Activated B cell treated with CpG ODN at 0.5 μM for 24 hours (primary cell): ENCODE measurements around the gene SEC16B. TPM values are rescaled to one million over a fixed set of nuclear protein-coding genes. Genes with fewer than 3 reads are reported as not detected.

Experiments
- ATAC-seq: fragments of 200-7000 bp; cut with Tn5 transposase; one replicate; pipeline ENCODE4 v1.10.0; 2021; ENCODE audit warnings: low read depth, mild to moderate bottlenecking, moderate library complexity
- CTCF ChIA-PET: fragments of 350-600 bp; sonication (Branson Sonifier 250); formaldehyde crosslinking; loops from one replicate; lab custom pipeline; 2021; ENCODE audit warnings: antibody characterized with exemption; lab: Charles Lee
- POLR2A ChIA-PET: fragments of 350-600 bp; sonication (Branson Sonifier 250); formaldehyde crosslinking; loops from one replicate; lab custom pipeline; 2021; ENCODE audit warnings: antibody characterized with exemption; lab: Charles Lee
- DNase-seq: peaks from one replicate; pipeline ENCODE4 v3.0.0; 2022
- H3K27ac Mint-ChIP-seq: one replicate; pipeline ENCODE4 v1.8.0; 2020; ENCODE audit warnings: mixed read lengths
- H3K27me3 Mint-ChIP-seq: one replicate; pipeline ENCODE4 v1.8.0; 2021; ENCODE audit warnings: mixed read lengths
- H3K36me3 Mint-ChIP-seq: one replicate; pipeline ENCODE4 v1.8.0; 2021; ENCODE audit warnings: low read depth, mixed read lengths
- H3K4me1 Mint-ChIP-seq: one replicate; pipeline ENCODE4 v1.8.0; 2021; ENCODE audit warnings: mixed read lengths
- H3K4me3 Mint-ChIP-seq: one replicate; pipeline ENCODE4 v1.8.0; 2020; ENCODE audit warnings: mild to moderate bottlenecking, mixed read lengths
- H3K9me3 Mint-ChIP-seq: one replicate; pipeline ENCODE4 v1.8.0; 2020; ENCODE audit warnings: mixed read lengths
- CTCF ChIP-seq: fragments of 200-600 bp; IDR thresholded peaks from one replicate; pipeline ENCODE4 v1.8.0; 2022; ENCODE audit warnings: antibody characterized with exemption, mild to moderate bottlenecking
- intact Hi-C: fragments of 100-400 bp; cut with micrococcal nuclease; formaldehyde crosslinking; loops from one replicate; pipeline ENCODE4 v1.15.1; 2024
- total RNA-seq: library from RNA; stranded (reverse); gene quantifications from 2 replicates; pipeline ENCODE4 v1.2.3, GENCODE V29; 2022

Gene SEC16B
- total RNA-seq, 1 donor from 2014 or later = not detected

GRCh38 chr1:177935638-177936415, 34.0 kb downstream of the SEC16B start:
- intact Hi-C loops = no loop called here
- CTCF ChIA-PET = no interaction called here
- Mint-ChIP-seq H3K4me1 (no peaks in the 10 kb centered on the region), H3K4me3 (no peak overlapping the region), H3K9me3 (no peaks in the 10 kb centered on the region), H3K27ac (no peak overlapping the region), H3K27me3 (no peaks in the 10 kb centered on the region), H3K36me3 (no peaks in the 10 kb centered on the region)
- TF ChIP-seq CTCF = no peak
- POLR2A ChIA-PET = no interaction called here
- no peak for ATAC-seq
- DNase-seq = no peak

- intact Hi-C loops = no loop called here
- H3K36me3 Mint-ChIP-seq = no peaks in the 10 kb centered on the region
- H3K9me3 Mint-ChIP-seq = no peaks in the 10 kb centered on the region
- no peaks in the 10 kb centered on the region for H3K4me1 Mint-ChIP-seq
- no peak for TF ChIP-seq CTCF
- ATAC-seq = no peak
- CTCF ChIA-PET = no interaction called here
- DNase-seq = no peak
- POLR2A ChIA-PET = no interaction called here
- no peaks in the 10 kb centered on the region for H3K27me3 Mint-ChIP-seq
- H3K4me3 Mint-ChIP-seq = no peak overlapping the region
- no peak overlapping the region for H3K27ac Mint-ChIP-seq
Measured at GRCh38 chr1:177934927-177935326, 34.9 kb downstream of the SEC16B start.

- no peak for DNase-seq
- H3K36me3 Mint-ChIP-seq = no peaks in the 10 kb centered on the region
- intact Hi-C loops = no loop called here
- no peaks in the 10 kb centered on the region for H3K27me3 Mint-ChIP-seq
- H3K4me3 Mint-ChIP-seq = no peak overlapping the region
- H3K27ac Mint-ChIP-seq = no peak overlapping the region
- ATAC-seq = no peak
- TF ChIP-seq CTCF = no peak
- ChIA-PET CTCF (no interaction called here), POLR2A (no interaction called here)
- H3K4me1 Mint-ChIP-seq = no peaks in the 10 kb centered on the region
- no peaks in the 10 kb centered on the region for H3K9me3 Mint-ChIP-seq
Measured at GRCh38 chr1:177934461-177934860, 35.4 kb downstream of the SEC16B start.

- TF ChIP-seq CTCF = no peak
- Mint-ChIP-seq H3K9me3 (no peaks in the 10 kb centered on the region), H3K4me1 (no peaks in the 10 kb centered on the region), H3K27ac (no peak overlapping the region), H3K36me3 (no peaks in the 10 kb centered on the region), H3K27me3 (no peaks in the 10 kb centered on the region), H3K4me3 (no peak overlapping the region)
- ATAC-seq = no peak
- intact Hi-C loops = no loop called here
- ChIA-PET POLR2A (no interaction called here), CTCF (interaction anchor here (0.6 kb wide), 1 partner anchor 73 kb away, joined by 5 read pairs; no protein-coding TSS in a partner anchor)
- DNase-seq = no peak
Measured at GRCh38 chr1:177933881-177934280, 36.0 kb downstream of the SEC16B start.

- intact Hi-C loops = no loop called here
- DNase-seq (no peak), ATAC-seq (no peak)
- Mint-ChIP-seq H3K27me3 (no peaks in the 10 kb centered on the region), H3K4me3 (no peak overlapping the region), H3K36me3 (no peaks in the 10 kb centered on the region), H3K27ac (no peak overlapping the region), H3K9me3 (no peaks in the 10 kb centered on the region), H3K4me1 (no peaks in the 10 kb centered on the region)
- CTCF ChIA-PET = no interaction called here
- TF ChIP-seq CTCF = no peak
- POLR2A ChIA-PET = no interaction called here
Measured at GRCh38 chr1:177932123-177932522, 37.7 kb downstream of the SEC16B start.
